ENCODE results near the gene BABAM2. TPM values are rescaled to one million over a fixed set of nuclear protein-coding genes. Genes with fewer than 3 reads are reported as not detected.
"Not testable (repeated sequence)": the region's sequence is repeated elsewhere in the genome, so short reads cannot be mapped to it uniquely, and the experiment has no call there.

Gene BABAM2
- total and polyA plus RNA-seq, 4 donors: 28.1 to 40.4 (median 37.0) TPM

- H3K4me1 ChIP-seq (ENCODE audit: control insufficient read depth, insufficient read depth, low read length): peaks cover 8% of the 10 kb centered on the region
- no peak overlapping the region for H3K4me3 ChIP-seq (ENCODE audit: low read depth, low read length)
- H3K27ac ChIP-seq (ENCODE audit: low read depth, low read length): no peak overlapping the region
- WGBS (ENCODE audit: insufficient coverage): 93% methylated on average over 6 of the region's 9 CpGs
- no peaks in the 10 kb centered on the region for H3K27me3 ChIP-seq (ENCODE audit: control insufficient read depth, insufficient read depth, low read length)
- H3K9me3 ChIP-seq (ENCODE audit: control insufficient read depth, insufficient read depth, low read length): no peaks in the 10 kb centered on the region
- no peaks in the 10 kb centered on the region for H3K36me3 ChIP-seq (ENCODE audit: control insufficient read depth, insufficient read depth, low read length)
- DNase-seq (ENCODE audit: low read depth in 4 of 6, low spot score in 6 of 6): no peak
These were observed 477.8 kb downstream of the BABAM2 start for GRCh38 chr2:28368357-28368798.

GRCh38 chr2:28369358-28369757 is 478.8 kb downstream of the BABAM2 start:
- Histone ChIP-seq H3K36me3 (ENCODE audit: control insufficient read depth, insufficient read depth, low read length) (no peaks in the 10 kb centered on the region), H3K27me3 (ENCODE audit: control insufficient read depth, insufficient read depth, low read length) (no peaks in the 10 kb centered on the region), H3K9me3 (ENCODE audit: control insufficient read depth, insufficient read depth, low read length) (no peaks in the 10 kb centered on the region), H3K4me1 (ENCODE audit: control insufficient read depth, insufficient read depth, low read length) (peaks cover 8% of the 10 kb centered on the region), H3K27ac (ENCODE audit: low read depth, low read length) (no peak overlapping the region), H3K4me3 (ENCODE audit: low read depth, low read length) (no peak overlapping the region)
- no peak for DNase-seq (ENCODE audit: low read depth in 4 of 6, low spot score in 6 of 6)
- 72% methylated on average over 5 of the region's 5 CpGs for WGBS (ENCODE audit: insufficient coverage)

GRCh38 chr2:28370354-28370753 is 479.8 kb downstream of the BABAM2 start:
- H3K36me3 ChIP-seq (ENCODE audit: control insufficient read depth, insufficient read depth, low read length): no peaks in the 10 kb centered on the region
- 92% methylated on average over 2 of the region's 3 CpGs for WGBS (ENCODE audit: insufficient coverage)

GRCh38 chr2:28371728-28372127 is 481.2 kb downstream of the BABAM2 start:
- WGBS (ENCODE audit: insufficient coverage): no CpG with 5 or more reads among the region's 4 CpGs
- H3K4me3 ChIP-seq (ENCODE audit: low read depth, low read length); H3K36me3 ChIP-seq (ENCODE audit: control insufficient read depth, insufficient read depth, low read length); DNase-seq (ENCODE audit: low read depth in 4 of 6, low spot score in 6 of 6); H3K9me3 ChIP-seq (ENCODE audit: control insufficient read depth, insufficient read depth, low read length); H3K27ac ChIP-seq (ENCODE audit: low read depth, low read length); H3K27me3 ChIP-seq (ENCODE audit: control insufficient read depth, insufficient read depth, low read length); H3K4me1 ChIP-seq (ENCODE audit: control insufficient read depth, insufficient read depth, low read length): not testable (repeated sequence)

More at GRCh38 chr2:28370354-28370753, 479.8 kb downstream of the BABAM2 start:
- Histone ChIP-seq H3K9me3 (ENCODE audit: control insufficient read depth, insufficient read depth, low read length) (no peaks in the 10 kb centered on the region), H3K27ac (ENCODE audit: low read depth, low read length) (no peak overlapping the region), H3K4me3 (ENCODE audit: low read depth, low read length) (no peak overlapping the region), H3K27me3 (ENCODE audit: control insufficient read depth, insufficient read depth, low read length) (no peaks in the 10 kb centered on the region), H3K4me1 (ENCODE audit: control insufficient read depth, insufficient read depth, low read length) (peaks cover 3% of the 10 kb centered on the region)
- no peak for DNase-seq (ENCODE audit: low read depth in 4 of 6, low spot score in 6 of 6)

GRCh38 chr2:28373854-28374253 is 483.3 kb downstream of the BABAM2 start:
- Histone ChIP-seq H3K4me1 (ENCODE audit: control insufficient read depth, insufficient read depth, low read length) (no peaks in the 10 kb centered on the region), H3K27ac (ENCODE audit: low read depth, low read length) (no peak overlapping the region), H3K4me3 (ENCODE audit: low read depth, low read length) (no peak overlapping the region), H3K27me3 (ENCODE audit: control insufficient read depth, insufficient read depth, low read length) (no peaks in the 10 kb centered on the region), H3K9me3 (ENCODE audit: control insufficient read depth, insufficient read depth, low read length) (no peaks in the 10 kb centered on the region), H3K36me3 (ENCODE audit: control insufficient read depth, insufficient read depth, low read length) (no peaks in the 10 kb centered on the region)
- 86% methylated on average over 2 of the region's 4 CpGs for WGBS (ENCODE audit: insufficient coverage)
- DNase-seq (ENCODE audit: low read depth in 4 of 6, low spot score in 6 of 6): no peak

GRCh38 chr2:28374331-28374730 is 483.8 kb downstream of the BABAM2 start:
- H3K36me3 ChIP-seq (ENCODE audit: control insufficient read depth, insufficient read depth, low read length): no peaks in the 10 kb centered on the region
- H3K9me3 ChIP-seq (ENCODE audit: control insufficient read depth, insufficient read depth, low read length): no peaks in the 10 kb centered on the region
- H3K4me1 ChIP-seq (ENCODE audit: control insufficient read depth, insufficient read depth, low read length): no peaks in the 10 kb centered on the region
- no peak overlapping the region for H3K27ac ChIP-seq (ENCODE audit: low read depth, low read length)
- WGBS (ENCODE audit: insufficient coverage): 94% methylated on average over 2 of the region's 5 CpGs
- H3K4me3 ChIP-seq (ENCODE audit: low read depth, low read length): no peak overlapping the region
- H3K27me3 ChIP-seq (ENCODE audit: control insufficient read depth, insufficient read depth, low read length): no peaks in the 10 kb centered on the region
- no peak for DNase-seq (ENCODE audit: low read depth in 4 of 6, low spot score in 6 of 6)

GRCh38 chr2:28375236-28375635 is 484.7 kb downstream of the BABAM2 start:
- H3K4me3 ChIP-seq (ENCODE audit: low read depth, low read length): no peak overlapping the region
- no peaks in the 10 kb centered on the region for H3K4me1 ChIP-seq (ENCODE audit: control insufficient read depth, insufficient read depth, low read length)
- H3K27me3 ChIP-seq (ENCODE audit: control insufficient read depth, insufficient read depth, low read length): no peaks in the 10 kb centered on the region
- H3K36me3 ChIP-seq (ENCODE audit: control insufficient read depth, insufficient read depth, low read length): no peaks in the 10 kb centered on the region
- no peaks in the 10 kb centered on the region for H3K9me3 ChIP-seq (ENCODE audit: control insufficient read depth, insufficient read depth, low read length)
- 71% methylated on average over 2 of the region's 3 CpGs for WGBS (ENCODE audit: insufficient coverage)
- no peak for DNase-seq (ENCODE audit: low read depth in 4 of 6, low spot score in 6 of 6)
- H3K27ac ChIP-seq (ENCODE audit: low read depth, low read length): no peak overlapping the region

GRCh38 chr2:28375742-28376631 is 485.5 kb downstream of the BABAM2 start:
- no peaks in the 10 kb centered on the region for H3K9me3 ChIP-seq (ENCODE audit: control insufficient read depth, insufficient read depth, low read length)
- H3K36me3 ChIP-seq (ENCODE audit: control insufficient read depth, insufficient read depth, low read length): no peaks in the 10 kb centered on the region
- no peaks in the 10 kb centered on the region for H3K4me1 ChIP-seq (ENCODE audit: control insufficient read depth, insufficient read depth, low read length)
- no peak overlapping the region for H3K27ac ChIP-seq (ENCODE audit: low read depth, low read length)
- no peak overlapping the region for H3K4me3 ChIP-seq (ENCODE audit: low read depth, low read length)
- no peaks in the 10 kb centered on the region for H3K27me3 ChIP-seq (ENCODE audit: control insufficient read depth, insufficient read depth, low read length)
- WGBS (ENCODE audit: insufficient coverage): 86% methylated on average over 6 of the region's 8 CpGs
- no peak for DNase-seq (ENCODE audit: low read depth in 4 of 6, low spot score in 6 of 6)

- WGBS (ENCODE audit: insufficient coverage): 93% methylated on average over 19 of the region's 19 CpGs
- H3K9me3 ChIP-seq (ENCODE audit: control insufficient read depth, insufficient read depth, low read length): no peaks in the 10 kb centered on the region
- H3K4me3 ChIP-seq (ENCODE audit: low read depth, low read length): no peak overlapping the region
- H3K4me1 ChIP-seq (ENCODE audit: control insufficient read depth, insufficient read depth, low read length): no peaks in the 10 kb centered on the region
- H3K27me3 ChIP-seq (ENCODE audit: control insufficient read depth, insufficient read depth, low read length): no peaks in the 10 kb centered on the region
- H3K27ac ChIP-seq (ENCODE audit: low read depth, low read length): no peak overlapping the region
- H3K36me3 ChIP-seq (ENCODE audit: control insufficient read depth, insufficient read depth, low read length): no peaks in the 10 kb centered on the region
- no peak for DNase-seq (ENCODE audit: low read depth in 4 of 6, low spot score in 6 of 6)
These were observed 486.8 kb downstream of the BABAM2 start for GRCh38 chr2:28377195-28377816.
